ENCODE measurements around the gene TRAK2.

DNA sequence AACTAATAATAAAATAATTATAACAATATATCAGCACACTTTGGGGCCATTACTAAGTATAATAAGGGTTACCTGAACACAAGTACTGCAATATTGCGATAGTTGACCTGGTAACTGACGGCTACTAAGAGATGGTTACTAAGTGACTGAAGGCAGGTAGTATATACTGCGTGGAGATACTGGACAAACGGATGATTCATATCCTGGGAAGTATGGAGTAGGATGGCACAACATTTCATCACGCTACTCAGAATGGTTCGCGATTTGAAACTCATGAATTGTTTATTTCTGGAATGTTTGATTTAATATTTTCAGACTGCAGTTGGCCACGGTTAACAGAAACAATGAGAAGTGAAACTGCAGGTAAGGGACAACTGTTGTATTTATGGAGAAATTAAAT, 54.7 kb downstream of the TRAK2 start:
- TF ChIP-seq, protein P1, sequence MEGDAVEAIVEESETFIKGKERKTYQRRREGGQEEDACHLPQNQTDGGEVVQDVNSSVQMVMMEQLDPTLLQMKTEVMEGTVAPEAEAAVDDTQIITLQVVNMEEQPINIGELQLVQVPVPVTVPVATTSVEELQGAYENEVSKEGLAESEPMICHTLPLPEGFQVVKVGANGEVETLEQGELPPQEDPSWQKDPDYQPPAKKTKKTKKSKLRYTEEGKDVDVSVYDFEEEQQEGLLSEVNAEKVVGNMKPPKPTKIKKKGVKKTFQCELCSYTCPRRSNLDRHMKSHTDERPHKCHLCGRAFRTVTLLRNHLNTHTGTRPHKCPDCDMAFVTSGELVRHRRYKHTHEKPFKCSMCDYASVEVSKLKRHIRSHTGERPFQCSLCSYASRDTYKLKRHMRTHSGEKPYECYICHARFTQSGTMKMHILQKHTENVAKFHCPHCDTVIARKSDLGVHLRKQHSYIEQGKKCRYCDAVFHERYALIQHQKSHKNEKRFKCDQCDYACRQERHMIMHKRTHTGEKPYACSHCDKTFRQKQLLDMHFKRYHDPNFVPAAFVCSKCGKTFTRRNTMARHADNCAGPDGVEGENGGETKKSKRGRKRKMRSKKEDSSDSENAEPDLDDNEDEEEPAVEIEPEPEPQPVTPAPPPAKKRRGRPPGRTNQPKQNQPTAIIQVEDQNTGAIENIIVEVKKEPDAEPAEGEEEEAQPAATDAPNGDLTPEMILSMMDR (IDR thresholded peaks at IDR 0.05), result no peak
- TF ChIP-seq EZH2 (IDR thresholded peaks at IDR 0.05; ENCODE audit: borderline replicate concordance, insufficient read depth, low read depth, low read length, poor library complexity, severe bottlenecking), result no peak

Measured in B cell (primary cell).